ENCODE measurements around the gene GLMN. TPM values are rescaled to one million over a fixed set of nuclear protein-coding genes. Genes with fewer than 3 reads are reported as not detected.

Gene GLMN
- total RNA-seq, 1 experiment from 2014 or later: 23.6 TPM

DNA sequence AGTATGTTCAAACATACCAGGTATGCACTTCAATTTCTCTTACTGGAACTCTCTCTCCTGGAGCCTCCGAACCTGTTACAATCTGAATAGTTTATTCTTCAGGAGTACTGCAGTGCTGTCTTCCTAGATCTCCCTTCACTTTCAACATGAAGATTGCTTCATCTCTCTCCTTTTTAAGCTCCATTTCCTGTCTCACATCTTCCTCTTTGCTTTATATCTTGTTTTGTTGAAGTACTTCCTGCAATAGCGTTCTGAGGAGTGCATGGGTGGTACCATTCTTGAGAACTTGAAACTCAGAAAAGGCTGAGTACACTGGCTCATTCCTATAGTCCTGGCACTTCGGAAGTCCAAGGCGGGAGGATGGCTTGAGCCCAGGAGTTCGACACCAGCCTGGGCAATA lies 96.8 kb downstream of the GLMN start:
- Mint-ChIP-seq H3K36me3 (ENCODE audit: insufficient read depth in 1 of 3, low read depth in 3 of 3) (no peaks in the 10 kb centered on the region), H3K4me1 (no peaks in the 10 kb centered on the region), H3K27ac (no peak overlapping the region), H3K4me3 (no peak overlapping the region), H3K9me3 (no peaks in the 10 kb centered on the region), H3K27me3 (ENCODE audit: low read depth) (no peaks in the 10 kb centered on the region)
- no peak overlapping the region for H4K91ac ChIP-seq (ENCODE audit: insufficient read length, low read depth, low read length)
- H2BK120ac ChIP-seq (ENCODE audit: low read depth, low read length, poor library complexity, severe bottlenecking): no peak overlapping the region
- no peaks in the 10 kb centered on the region for H4K20me1 ChIP-seq (ENCODE audit: control insufficient read depth, insufficient read depth, insufficient read length)
- no peak overlapping the region for H2BK5ac ChIP-seq (ENCODE audit: insufficient read length, low read length)
- H4K8ac ChIP-seq (replicated peaks; ENCODE audit: insufficient read length, low read depth, low read length): no peak overlapping the region
- no peak overlapping the region for H3K23ac ChIP-seq (ENCODE audit: insufficient read length, low read depth, low read length)
- H2AFZ ChIP-seq (ENCODE audit: low read length): no peak overlapping the region
- no peak overlapping the region for H3K4me2 ChIP-seq (ENCODE audit: insufficient read depth, insufficient read length, low read length)
- H3K9me3 ChIP-seq (ENCODE audit: control insufficient read depth, low read depth, low read length): no peaks in the 10 kb centered on the region
- no peak for DNase-seq
- no peaks in the 10 kb centered on the region for H3K27me3 ChIP-seq (ENCODE audit: insufficient read depth, low read length)
- H3K79me2 ChIP-seq (ENCODE audit: insufficient read depth, low read length): no peaks in the 10 kb centered on the region
- H4K5ac ChIP-seq (ENCODE audit: insufficient read length, low read depth, low read length): no peak overlapping the region
- H2AK5ac ChIP-seq (ENCODE audit: insufficient read length, low read length): no peak overlapping the region
- no CpG with 5 or more reads among the region's 5 CpGs for WGBS (ENCODE audit: extremely low coverage, insufficient read length, low lambda C conversion rate)
- H3K4me1 ChIP-seq (ENCODE audit: insufficient read depth, low read length): no peaks in the 10 kb centered on the region
- H3K56ac ChIP-seq (ENCODE audit: insufficient read length, low read depth, low read length): no peak overlapping the region
- H3K18ac ChIP-seq (ENCODE audit: insufficient read length, low read depth, low read length): no peak overlapping the region
- no peak overlapping the region for H3K4ac ChIP-seq (ENCODE audit: low read depth, low read length)
- H3K79me1 ChIP-seq (ENCODE audit: insufficient read depth, low read depth, low read length, poor library complexity, severe bottlenecking): no peaks in the 10 kb centered on the region
- no peak overlapping the region for H3T11ph ChIP-seq (ENCODE audit: low read length)
- no peak overlapping the region for H3K9ac ChIP-seq (ENCODE audit: extremely low read depth, insufficient read length, low read length)
- no peak overlapping the region for H2BK20ac ChIP-seq (ENCODE audit: low read depth, low read length, poor library complexity, severe bottlenecking)
- H3K23me2 ChIP-seq (ENCODE audit: insufficient read length, low read depth, low read length, poor library complexity, severe bottlenecking): no peaks in the 10 kb centered on the region
- no peak overlapping the region for H3K27ac ChIP-seq (ENCODE audit: insufficient read length, low read depth, low read length)
- no peak overlapping the region for H2BK15ac ChIP-seq (ENCODE audit: low read depth, low read length)
- H2BK12ac ChIP-seq (ENCODE audit: insufficient read length, low read depth, low read length): no peak overlapping the region
- no peak overlapping the region for H3K14ac ChIP-seq (ENCODE audit: insufficient read depth, low read length)
- TF ChIP-seq, protein P1, sequence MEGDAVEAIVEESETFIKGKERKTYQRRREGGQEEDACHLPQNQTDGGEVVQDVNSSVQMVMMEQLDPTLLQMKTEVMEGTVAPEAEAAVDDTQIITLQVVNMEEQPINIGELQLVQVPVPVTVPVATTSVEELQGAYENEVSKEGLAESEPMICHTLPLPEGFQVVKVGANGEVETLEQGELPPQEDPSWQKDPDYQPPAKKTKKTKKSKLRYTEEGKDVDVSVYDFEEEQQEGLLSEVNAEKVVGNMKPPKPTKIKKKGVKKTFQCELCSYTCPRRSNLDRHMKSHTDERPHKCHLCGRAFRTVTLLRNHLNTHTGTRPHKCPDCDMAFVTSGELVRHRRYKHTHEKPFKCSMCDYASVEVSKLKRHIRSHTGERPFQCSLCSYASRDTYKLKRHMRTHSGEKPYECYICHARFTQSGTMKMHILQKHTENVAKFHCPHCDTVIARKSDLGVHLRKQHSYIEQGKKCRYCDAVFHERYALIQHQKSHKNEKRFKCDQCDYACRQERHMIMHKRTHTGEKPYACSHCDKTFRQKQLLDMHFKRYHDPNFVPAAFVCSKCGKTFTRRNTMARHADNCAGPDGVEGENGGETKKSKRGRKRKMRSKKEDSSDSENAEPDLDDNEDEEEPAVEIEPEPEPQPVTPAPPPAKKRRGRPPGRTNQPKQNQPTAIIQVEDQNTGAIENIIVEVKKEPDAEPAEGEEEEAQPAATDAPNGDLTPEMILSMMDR (conservative IDR thresholded peaks at IDR 0.05): no peak

Other genes starting within 250 kb of the GLMN start
- 0.35 TPM in 2 replicates for gene SETSIP, start 223.6 kb downstream of the GLMN start, total RNA-seq (2021)
- gene BTBD8, start 218.6 kb downstream of the GLMN start, total RNA-seq (2021): 1.4 and 1.7 TPM in 2 replicates
- gene C1orf146, start 81.1 kb downstream of the GLMN start, total RNA-seq (2021): not detected in 2 replicates
- 27.4 and 27.5 TPM in 2 replicates for gene RPAP2, start 72 bp upstream of the GLMN start, total RNA-seq (2021)
- 0.11 TPM in 1 of 2 replicates, not detected in the other for gene GFI1, start 187.9 kb upstream of the GLMN start, total RNA-seq (2021)